ENCODE measurements around the gene C2orf49.
A peak's percentile ranks its signal among the peaks of the same experiment; 100 is the strongest.

The C2orf49 gene

GRCh38 chr2:105291981-105292380, 45.4 kb upstream of the C2orf49 start:
- Histone ChIP-seq H3K9me3 (ENCODE audit: insufficient read depth, low read length) (no peaks in the 10 kb centered on the region), H3K79me2 (ENCODE audit: low read length) (0 out of 2 replicates have a peak, but pooled peaks cover 8% of the 10 kb centered on the region), H3K36me3 (replicated peaks; ENCODE audit: low read depth, low read length) (peaks cover 48% of the 10 kb centered on the region), H3K4me1 (ENCODE audit: low read length) (peaks cover 16% of the 10 kb centered on the region), H3K27ac (ENCODE audit: low read length) (no peak overlapping the region), H3K27me3 (ENCODE audit: low read depth, low read length) (no peaks in the 10 kb centered on the region), H2AFZ (ENCODE audit: low read depth, low read length) (no peak overlapping the region), H3K9ac (ENCODE audit: low read length) (no peak overlapping the region), H4K20me1 (ENCODE audit: insufficient read depth, low read length) (no peaks in the 10 kb centered on the region), H3K4me2 (ENCODE audit: low read length) (no peak overlapping the region), H3K4me3 (ENCODE audit: low read length) (no peak overlapping the region)
- no peak for TF ChIP-seq CTCF (IDR thresholded peaks at IDR 0.05; ENCODE audit: low read depth, low read length)
- no peak for TF ChIP-seq EZH2phosphoT487 (IDR thresholded peaks at IDR 0.05; ENCODE audit: low read depth)

- no peak overlapping the region for H3K4me3 ChIP-seq (ENCODE audit: low read length)
- H3K9ac ChIP-seq (ENCODE audit: low read length): no peak overlapping the region
- H3K9me3 ChIP-seq (ENCODE audit: insufficient read depth, low read length): no peaks in the 10 kb centered on the region
- H4K20me1 ChIP-seq (ENCODE audit: insufficient read depth, low read length): no peaks in the 10 kb centered on the region
- H3K4me1 ChIP-seq (ENCODE audit: low read length): peaks cover 6% of the 10 kb centered on the region
- no peak overlapping the region for H3K4me2 ChIP-seq (ENCODE audit: low read length)
- no peak overlapping the region for H3K27ac ChIP-seq (ENCODE audit: low read length)
- H2AFZ ChIP-seq (ENCODE audit: low read depth, low read length): no peak overlapping the region
- H3K27me3 ChIP-seq (ENCODE audit: low read depth, low read length): no peaks in the 10 kb centered on the region
- H3K79me2 ChIP-seq (ENCODE audit: low read length): peaks cover 7% of the 10 kb centered on the region
- no peak for TF ChIP-seq EZH2phosphoT487 (IDR thresholded peaks at IDR 0.05; ENCODE audit: low read depth)
- no peak for TF ChIP-seq CTCF (IDR thresholded peaks at IDR 0.05; ENCODE audit: low read depth, low read length)
- H3K36me3 ChIP-seq (replicated peaks; ENCODE audit: low read depth, low read length): peaks cover 54% of the 10 kb centered on the region
Observed at GRCh38 chr2:105294046-105294445, 43.3 kb upstream of the C2orf49 start.

GRCh38 chr2:105294844-105295481, 42.4 kb upstream of the C2orf49 start:
- Histone ChIP-seq H4K20me1 (ENCODE audit: insufficient read depth, low read length) (no peaks in the 10 kb centered on the region), H3K4me3 (ENCODE audit: low read length) (no peak overlapping the region), H3K4me1 (ENCODE audit: low read length) (peaks cover 6% of the 10 kb centered on the region), H3K27ac (ENCODE audit: low read length) (no peak overlapping the region), H2AFZ (ENCODE audit: low read depth, low read length) (no peak overlapping the region), H3K79me2 (ENCODE audit: low read length) (peaks cover 16% of the 10 kb centered on the region), H3K36me3 (replicated peaks; ENCODE audit: low read depth, low read length) (peaks cover 50% of the 10 kb centered on the region), H3K9ac (ENCODE audit: low read length) (no peak overlapping the region), H3K4me2 (ENCODE audit: low read length) (no peak overlapping the region), H3K27me3 (ENCODE audit: low read depth, low read length) (no peaks in the 10 kb centered on the region), H3K9me3 (ENCODE audit: insufficient read depth, low read length) (no peaks in the 10 kb centered on the region)
- TF ChIP-seq CTCF (IDR thresholded peaks at IDR 0.05; ENCODE audit: low read depth, low read length): peak; percentile 69
- no peak for TF ChIP-seq EZH2phosphoT487 (IDR thresholded peaks at IDR 0.05; ENCODE audit: low read depth)

GRCh38 chr2:105296017-105296611, 41.2 kb upstream of the C2orf49 start:
- TF ChIP-seq CTCF (IDR thresholded peaks at IDR 0.05; ENCODE audit: low read depth, low read length) (no peak), EZH2phosphoT487 (IDR thresholded peaks at IDR 0.05; ENCODE audit: low read depth) (no peak)
- Histone ChIP-seq H2AFZ (ENCODE audit: low read depth, low read length) (no peak overlapping the region), H4K20me1 (ENCODE audit: insufficient read depth, low read length) (no peaks in the 10 kb centered on the region), H3K36me3 (replicated peaks; ENCODE audit: low read depth, low read length) (peaks cover 46% of the 10 kb centered on the region), H3K9me3 (ENCODE audit: insufficient read depth, low read length) (no peaks in the 10 kb centered on the region), H3K9ac (ENCODE audit: low read length) (no peak overlapping the region), H3K4me2 (ENCODE audit: low read length) (no peak overlapping the region), H3K4me1 (ENCODE audit: low read length) (peaks cover 6% of the 10 kb centered on the region), H3K4me3 (ENCODE audit: low read length) (no peak overlapping the region), H3K27me3 (ENCODE audit: low read depth, low read length) (no peaks in the 10 kb centered on the region), H3K27ac (ENCODE audit: low read length) (no peak overlapping the region), H3K79me2 (ENCODE audit: low read length) (peaks cover 26% of the 10 kb centered on the region)
